IPS-NIHi11 (cell line): ENCODE measurements around the gene AKAP12.
A peak's percentile ranks its signal among the peaks of the same experiment; 100 is the strongest.

ENCODE experiments used
- DNase-seq: peaks from one replicate; pipeline ENCODE4 v3.0.0; 2012; ENCODE audit warnings: mixed read lengths, low spot score

AKAP12 gene

GRCh38 chr6:151240036-151240685, 394 bp downstream of the AKAP12 start:
- peak; percentile 92 for DNase-seq

GRCh38 chr6:151240791-151241642, 1.2 kb downstream of the AKAP12 start:
- peak; percentile 49 for DNase-seq

- no peak for DNase-seq
Measured at GRCh38 chr6:151241853-151242252, 2.1 kb downstream of the AKAP12 start.

GRCh38 chr6:151242420-151242861, 2.7 kb downstream of the AKAP12 start:
- DNase-seq = no peak

GRCh38 chr6:151243481-151243880, 3.7 kb downstream of the AKAP12 start:
- no peak for DNase-seq

GRCh38 chr6:151247490-151247889, 7.7 kb downstream of the AKAP12 start:
- no peak for DNase-seq

GRCh38 chr6:151248295-151248694, 8.5 kb downstream of the AKAP12 start:
- no peak for DNase-seq

GRCh38 chr6:151252634-151253033, 12.9 kb downstream of the AKAP12 start:
- no peak for DNase-seq

GRCh38 chr6:151254451-151255081, 14.8 kb downstream of the AKAP12 start:
- peak; percentile 33 for DNase-seq

- no peak for DNase-seq
Measured at GRCh38 chr6:151255811-151256210, 16.0 kb downstream of the AKAP12 start.

GRCh38 chr6:151257985-151258445, 18.2 kb downstream of the AKAP12 start:
- DNase-seq = no peak

GRCh38 chr6:151260205-151260604, 20.4 kb downstream of the AKAP12 start:
- DNase-seq = no peak

GRCh38 chr6:151263035-151263434, 23.3 kb downstream of the AKAP12 start:
- no peak for DNase-seq

GRCh38 chr6:151263967-151264366, 24.2 kb downstream of the AKAP12 start:
- no peak for DNase-seq

GRCh38 chr6:151265282-151265681, 25.5 kb downstream of the AKAP12 start:
- no peak for DNase-seq

GRCh38 chr6:151269321-151269995, 29.7 kb downstream of the AKAP12 start:
- no peak for DNase-seq

GRCh38 chr6:151275121-151275520, 35.4 kb downstream of the AKAP12 start:
- DNase-seq = no peak

- DNase-seq = no peak
Measured at GRCh38 chr6:151275566-151275965, 35.8 kb downstream of the AKAP12 start.

- DNase-seq = no peak
Measured at GRCh38 chr6:151276112-151276740, 36.5 kb downstream of the AKAP12 start.

GRCh38 chr6:151279891-151280290, 40.1 kb downstream of the AKAP12 start:
- no peak for DNase-seq

- DNase-seq = no peak
Measured at GRCh38 chr6:151280859-151281258, 41.1 kb downstream of the AKAP12 start.

- no peak for DNase-seq
Measured at GRCh38 chr6:151284012-151284411, 44.2 kb downstream of the AKAP12 start.
